ENCODE measurements around the gene HYAL2. TPM values are rescaled to one million over a fixed set of nuclear protein-coding genes. Genes with fewer than 3 reads are reported as not detected.

HYAL2 gene
- total and polyA plus RNA-seq, 9 of the 15 experiments (the other 6 are each of a cell fraction or from before 2014, with no cell fraction given) = 0.36 to 22.7 (median 11.4) TPM; not detected in 1

DNA sequence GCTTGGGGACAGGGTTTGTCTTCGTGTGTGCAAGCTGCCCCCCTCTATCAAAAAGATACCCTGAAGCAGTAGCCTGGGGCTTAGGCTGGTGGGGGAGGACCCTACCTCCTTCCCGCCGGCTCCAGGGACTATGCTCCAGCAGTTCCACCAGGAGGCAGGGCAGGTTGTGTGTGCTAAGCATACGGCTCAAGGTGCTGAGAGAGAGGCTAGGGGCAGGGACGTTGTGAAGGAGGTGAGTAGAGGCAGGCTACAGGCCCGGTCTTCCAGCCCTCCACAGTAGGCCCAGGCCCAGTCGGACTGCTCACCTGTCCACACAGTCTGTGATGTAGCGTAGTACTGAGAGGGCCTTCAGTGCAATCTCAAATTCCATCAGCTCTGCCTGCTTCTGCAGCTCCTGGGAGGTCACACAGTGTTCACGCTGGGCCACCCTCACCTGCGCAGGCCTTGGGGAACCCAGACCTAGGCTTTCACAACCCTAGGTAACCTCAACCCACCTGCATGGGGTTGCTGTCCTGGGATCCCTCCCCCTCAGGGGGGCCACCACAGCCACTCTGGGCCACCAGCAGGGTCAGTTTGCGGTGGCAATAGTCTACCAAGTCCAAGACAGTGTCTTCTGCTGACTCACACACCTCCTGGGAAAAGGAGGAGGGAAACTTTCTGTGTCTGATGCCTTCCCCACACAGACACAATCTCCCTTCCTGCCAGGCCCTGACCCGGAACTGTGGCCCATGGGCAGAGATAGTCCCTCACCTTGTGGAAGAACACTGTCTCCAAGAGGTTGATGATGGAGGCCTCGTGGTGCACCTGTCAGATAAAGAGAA lies 20.5 kb upstream of the HYAL2 start (continued):
- TF ChIP-seq, protein P1, sequence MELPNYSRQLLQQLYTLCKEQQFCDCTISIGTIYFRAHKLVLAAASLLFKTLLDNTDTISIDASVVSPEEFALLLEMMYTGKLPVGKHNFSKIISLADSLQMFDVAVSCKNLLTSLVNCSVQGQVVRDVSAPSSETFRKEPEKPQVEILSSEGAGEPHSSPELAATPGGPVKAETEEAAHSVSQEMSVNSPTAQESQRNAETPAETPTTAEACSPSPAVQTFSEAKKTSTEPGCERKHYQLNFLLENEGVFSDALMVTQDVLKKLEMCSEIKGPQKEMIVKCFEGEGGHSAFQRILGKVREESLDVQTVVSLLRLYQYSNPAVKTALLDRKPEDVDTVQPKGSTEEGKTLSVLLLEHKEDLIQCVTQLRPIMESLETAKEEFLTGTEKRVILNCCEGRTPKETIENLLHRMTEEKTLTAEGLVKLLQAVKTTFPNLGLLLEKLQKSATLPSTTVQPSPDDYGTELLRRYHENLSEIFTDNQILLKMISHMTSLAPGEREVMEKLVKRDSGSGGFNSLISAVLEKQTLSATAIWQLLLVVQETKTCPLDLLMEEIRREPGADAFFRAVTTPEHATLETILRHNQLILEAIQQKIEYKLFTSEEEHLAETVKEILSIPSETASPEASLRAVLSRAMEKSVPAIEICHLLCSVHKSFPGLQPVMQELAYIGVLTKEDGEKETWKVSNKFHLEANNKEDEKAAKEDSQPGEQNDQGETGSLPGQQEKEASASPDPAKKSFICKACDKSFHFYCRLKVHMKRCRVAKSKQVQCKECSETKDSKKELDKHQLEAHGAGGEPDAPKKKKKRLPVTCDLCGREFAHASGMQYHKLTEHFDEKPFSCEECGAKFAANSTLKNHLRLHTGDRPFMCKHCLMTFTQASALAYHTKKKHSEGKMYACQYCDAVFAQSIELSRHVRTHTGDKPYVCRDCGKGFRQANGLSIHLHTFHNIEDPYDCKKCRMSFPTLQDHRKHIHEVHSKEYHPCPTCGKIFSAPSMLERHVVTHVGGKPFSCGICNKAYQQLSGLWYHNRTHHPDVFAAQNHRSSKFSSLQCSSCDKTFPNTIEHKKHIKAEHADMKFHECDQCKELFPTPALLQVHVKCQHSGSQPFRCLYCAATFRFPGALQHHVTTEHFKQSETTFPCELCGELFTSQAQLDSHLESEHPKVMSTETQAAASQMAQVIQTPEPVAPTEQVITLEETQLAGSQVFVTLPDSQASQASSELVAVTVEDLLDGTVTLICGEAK (IDR thresholded peaks at IDR 0.05) = no peak
- TF ChIP-seq, protein P1 (CRISPR knock-in tag; IDR thresholded peaks at IDR 0.05) = no peak
- TF ChIP-seq TEAD1 (CRISPR knock-in tag; IDR thresholded peaks at IDR 0.05) (no peak), ETS2 (tag; IDR thresholded peaks at IDR 0.05; ENCODE audit: borderline replicate concordance, poor library complexity, severe bottlenecking) (no peak), TAF7 (tag; IDR thresholded peaks at IDR 0.05) (no peak), SREBF2 (CRISPR knock-in tag; IDR thresholded peaks at IDR 0.05) (no peak), PCBP1 (IDR thresholded peaks at IDR 0.05; ENCODE audit: low read depth, low read length, poor library complexity, severe bottlenecking) (no peak)
- TF ChIP-seq, protein P2, sequence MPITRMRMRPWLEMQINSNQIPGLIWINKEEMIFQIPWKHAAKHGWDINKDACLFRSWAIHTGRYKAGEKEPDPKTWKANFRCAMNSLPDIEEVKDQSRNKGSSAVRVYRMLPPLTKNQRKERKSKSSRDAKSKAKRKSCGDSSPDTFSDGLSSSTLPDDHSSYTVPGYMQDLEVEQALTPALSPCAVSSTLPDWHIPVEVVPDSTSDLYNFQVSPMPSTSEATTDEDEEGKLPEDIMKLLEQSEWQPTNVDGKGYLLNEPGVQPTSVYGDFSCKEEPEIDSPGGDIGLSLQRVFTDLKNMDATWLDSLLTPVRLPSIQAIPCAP (CRISPR knock-in tag; IDR thresholded peaks at IDR 0.05; ENCODE audit: borderline replicate concordance) = no peak
